GM21825 (cell line): Measurements from ENCODE around the gene ANKS3.

Experiments used
- ATAC-seq: cut with Tn5 transposase; IDR thresholded peaks from one replicate; pipeline ENCODE4 v1.9.1; 2021; ENCODE audit warnings: mild to moderate bottlenecking, moderate library complexity; ENCODE audit not compliant: unreplicated experiment

Gene ANKS3

DNA sequence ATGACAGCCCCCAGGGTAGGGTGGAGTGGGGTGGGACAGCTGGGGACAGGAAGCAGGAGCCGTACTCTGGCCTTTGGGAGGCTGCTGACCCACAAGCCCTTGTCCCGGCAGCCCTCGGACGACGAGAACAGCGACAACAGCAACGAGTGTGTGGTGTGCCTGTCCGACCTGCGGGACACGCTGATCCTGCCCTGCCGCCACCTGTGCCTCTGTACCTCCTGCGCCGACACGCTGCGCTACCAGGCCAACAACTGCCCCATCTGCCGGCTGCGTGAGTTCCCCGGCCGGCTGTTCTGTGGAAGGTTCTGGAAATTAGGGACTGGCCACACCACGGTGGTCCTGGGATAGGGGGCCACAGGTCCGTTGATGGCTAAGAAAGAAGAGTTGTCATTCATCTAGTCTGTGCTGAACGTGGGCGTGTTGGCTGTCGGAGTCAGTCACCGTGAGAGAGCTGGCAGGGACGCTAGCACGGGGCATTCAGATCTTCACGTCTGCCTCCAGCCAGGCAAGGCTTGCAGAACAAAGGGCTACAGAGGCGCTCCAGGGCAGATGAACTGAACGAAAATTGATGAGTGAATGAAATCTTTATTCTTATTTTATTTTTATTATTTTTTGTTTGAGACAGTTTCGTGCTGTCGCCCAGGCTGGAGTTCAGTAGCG lies 60.6 kb downstream of the ANKS3 start:
- no peak for ATAC-seq

- ATAC-seq, result no peak
Measured at GRCh38 chr16:4668313-4668960, 65.6 kb downstream of the ANKS3 start.

GRCh38 chr16:4667203-4667963 lies 66.7 kb downstream of the ANKS3 start:
- no peak for ATAC-seq

DNA sequence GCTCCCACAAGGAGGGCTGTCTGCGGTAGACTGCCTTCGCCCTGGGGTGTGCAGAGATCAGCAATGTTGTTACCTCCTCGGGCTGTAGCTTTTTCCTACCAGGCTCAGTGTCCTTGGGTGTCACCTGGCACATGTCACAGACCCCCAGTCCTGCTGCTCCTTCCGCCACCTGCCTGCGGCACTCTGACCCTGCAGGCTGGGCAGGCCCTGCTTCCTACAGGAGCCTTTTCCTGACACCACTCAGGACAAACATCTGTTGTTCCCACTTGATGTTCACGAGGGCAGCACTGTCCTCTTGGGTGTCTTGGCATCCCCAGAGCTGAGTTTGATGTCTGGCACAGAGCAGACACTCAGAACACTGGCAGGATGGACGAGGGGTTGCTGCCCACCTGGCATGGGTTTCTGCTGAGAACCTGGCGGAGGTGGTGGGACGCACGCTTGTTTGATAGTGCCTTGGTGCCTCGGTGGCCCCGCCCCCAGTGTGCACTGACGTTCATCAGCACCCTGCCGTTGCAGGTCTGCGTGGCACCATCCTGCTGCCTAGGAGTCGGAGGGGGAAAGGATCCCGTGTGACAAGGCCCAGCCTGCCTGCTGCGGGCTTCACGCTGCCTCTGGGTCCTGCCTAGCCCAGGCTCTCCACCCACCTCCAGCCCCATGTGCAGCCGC lies 67.4 kb downstream of the ANKS3 start:
- ATAC-seq, result no peak

DNA sequence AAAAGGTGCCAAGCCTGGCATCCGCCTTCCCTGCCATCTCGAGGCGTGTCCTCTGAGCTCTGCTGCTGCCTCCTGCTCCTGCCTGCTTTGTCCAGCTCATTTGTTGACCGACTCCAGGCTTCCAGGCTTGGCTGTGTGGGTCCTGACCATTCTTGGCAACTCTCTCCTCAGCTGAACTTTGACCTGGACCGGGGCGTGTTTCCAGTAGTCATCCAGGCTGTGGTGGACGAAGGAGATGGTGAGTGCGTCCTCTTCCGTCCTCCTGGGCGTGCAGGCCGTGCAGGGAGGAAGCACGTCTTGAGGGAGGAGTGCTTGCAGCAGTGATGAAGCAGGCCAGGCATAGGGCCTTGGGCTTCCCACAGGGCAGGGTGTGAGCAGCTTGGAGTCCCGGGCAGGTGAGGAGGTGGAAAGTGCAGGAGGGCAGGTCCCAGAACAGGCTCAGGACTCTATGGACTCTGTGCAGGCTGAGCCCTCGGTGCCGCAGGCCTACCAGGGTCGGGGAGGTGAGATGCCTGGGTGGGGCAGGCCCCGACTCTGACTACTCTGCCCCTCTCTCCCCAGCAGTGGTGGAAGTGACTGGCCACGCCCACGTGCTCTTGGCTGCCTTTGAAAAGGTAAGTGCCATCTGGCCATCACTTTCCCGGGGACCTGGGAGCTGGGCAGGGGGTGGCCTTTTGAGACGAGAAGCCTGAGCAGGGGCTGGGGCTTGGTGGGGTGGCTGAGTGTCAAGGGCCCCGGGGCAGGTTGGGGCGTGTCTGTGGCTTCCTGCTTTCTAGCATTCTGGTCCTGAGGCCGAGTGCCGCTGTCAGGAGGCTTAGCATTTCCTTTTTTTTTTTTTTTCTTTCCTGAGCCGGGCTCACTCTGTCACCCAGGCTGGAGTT lies 69.3 kb downstream of the ANKS3 start:
- ATAC-seq, result no peak

GRCh38 chr16:4663777-4664465 lies 70.2 kb downstream of the ANKS3 start:
- ATAC-seq, result no peak

GRCh38 chr16:4663465-4663776 lies 70.7 kb downstream of the ANKS3 start:
- no peak for ATAC-seq

GRCh38 chr16:4661661-4662060 lies 72.4 kb downstream of the ANKS3 start:
- no peak for ATAC-seq

GRCh38 chr16:4660454-4661007 lies 73.5 kb downstream of the ANKS3 start:
- no peak for ATAC-seq

DNA sequence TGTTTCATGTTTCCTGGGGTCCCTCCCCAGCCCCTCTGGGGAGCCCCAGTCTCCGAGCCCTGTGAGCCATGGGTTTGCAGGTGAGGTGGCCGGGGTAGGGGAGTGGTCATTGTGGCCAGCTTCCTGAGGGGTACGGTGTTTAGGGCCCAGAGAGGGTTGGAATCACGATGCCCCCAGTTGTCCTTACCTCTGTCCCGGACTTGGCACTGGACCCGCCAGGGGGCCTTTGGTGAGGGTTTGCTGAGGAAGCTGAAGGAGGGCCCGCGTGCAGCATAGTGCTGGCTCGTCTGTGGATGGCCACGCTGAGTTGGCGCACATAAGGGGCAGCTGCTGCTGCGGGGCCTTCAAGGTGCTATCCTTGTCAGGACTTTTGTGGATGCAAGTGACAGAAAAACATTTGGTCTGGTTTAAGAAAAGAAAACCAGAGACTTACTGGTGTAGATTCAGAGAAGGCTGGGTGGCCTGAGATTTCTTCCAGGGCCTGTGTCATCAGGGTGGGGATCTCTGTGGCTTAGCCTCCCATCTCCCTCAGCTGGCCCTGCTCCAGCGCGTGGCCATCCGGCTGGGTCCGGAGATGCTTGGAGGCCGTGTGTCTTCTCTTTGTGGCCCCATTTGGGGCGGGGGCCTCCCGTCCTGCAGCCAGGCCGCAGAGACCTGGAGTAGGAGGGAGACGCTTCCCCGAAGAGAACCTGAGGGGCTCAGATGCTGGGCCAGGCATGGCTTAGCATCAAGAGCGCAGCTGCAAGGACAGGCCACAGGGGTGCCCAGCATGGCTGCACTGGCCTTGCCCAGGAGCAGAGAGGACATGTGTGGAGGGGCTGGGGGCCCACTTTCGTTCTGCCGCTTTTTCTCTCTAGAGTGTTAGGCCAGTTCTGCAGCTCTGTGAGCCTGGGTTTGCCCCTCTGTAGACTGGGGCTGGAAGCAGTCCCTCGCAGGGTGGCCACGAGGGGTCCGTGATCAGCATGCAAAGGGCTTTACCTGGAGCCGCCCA lies 74.4 kb downstream of the ANKS3 start:
- no peak for ATAC-seq

DNA sequence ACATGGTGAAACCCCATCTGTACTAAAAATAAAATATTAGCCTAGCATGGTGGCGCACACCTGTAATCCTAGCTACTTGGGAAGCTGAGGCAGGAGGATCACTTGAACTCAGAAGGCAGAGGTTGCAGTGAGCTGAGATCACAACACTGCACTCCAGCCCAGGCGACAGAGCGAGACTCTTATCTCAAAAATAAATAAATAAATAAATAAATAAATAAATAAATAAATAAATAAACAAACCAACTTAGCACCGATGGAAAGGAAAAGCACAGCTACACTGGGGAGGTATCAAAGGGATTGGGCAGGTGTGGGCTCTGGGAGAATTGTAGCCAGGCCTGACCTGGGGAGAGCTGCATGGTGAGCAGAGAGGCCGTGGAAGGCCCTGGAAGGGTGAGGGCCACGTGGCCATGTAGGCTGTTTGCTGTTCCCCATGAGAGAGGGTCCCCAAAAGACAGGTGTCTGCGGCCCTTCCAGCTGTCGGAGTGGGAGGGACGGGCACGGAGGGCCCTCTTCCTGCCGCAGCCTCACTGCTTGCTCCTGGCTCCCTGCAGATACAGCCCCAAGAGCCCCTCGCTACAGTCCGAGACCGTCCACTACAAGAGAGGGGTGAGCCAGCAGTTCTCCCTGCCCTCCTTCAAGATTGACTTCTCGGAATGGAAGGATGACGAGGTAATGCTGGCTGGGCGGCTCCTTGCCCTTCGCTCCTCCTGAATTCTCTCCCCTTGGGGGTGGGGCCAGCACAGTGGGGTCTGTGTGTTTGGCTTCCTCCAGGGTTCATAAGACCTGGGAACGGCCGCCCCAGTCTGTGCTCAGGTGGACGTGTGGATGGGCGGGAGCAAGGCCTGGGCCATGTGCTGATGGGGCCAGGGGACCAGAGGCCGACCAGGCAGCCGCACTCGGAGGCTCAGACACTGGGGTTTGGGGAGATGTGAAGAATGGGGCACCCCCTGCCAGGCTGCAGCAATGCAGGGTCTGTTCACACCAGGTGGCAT lies 77.1 kb downstream of the ANKS3 start:
- ATAC-seq, result no peak

DNA sequence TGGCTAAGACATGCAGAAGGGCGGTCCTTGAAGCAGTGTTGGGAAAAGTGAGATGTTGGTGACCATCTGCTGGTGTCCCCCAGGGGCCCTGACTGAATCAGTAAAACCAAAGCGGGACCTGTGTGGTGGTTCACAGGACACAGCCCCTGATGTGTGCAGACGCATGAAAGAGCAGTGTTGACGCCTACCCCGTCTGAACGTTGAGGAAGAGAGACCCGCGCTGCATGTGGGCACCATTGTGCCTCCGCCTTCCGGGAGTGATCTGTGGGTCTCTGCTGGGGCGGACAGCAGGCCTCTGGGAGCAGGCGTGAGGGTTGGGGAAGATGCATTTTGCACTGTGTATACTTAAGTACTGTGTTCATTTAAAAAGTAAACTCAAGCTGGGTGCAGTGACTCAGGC lies 77.8 kb downstream of the ANKS3 start:
- no peak for ATAC-seq

DNA sequence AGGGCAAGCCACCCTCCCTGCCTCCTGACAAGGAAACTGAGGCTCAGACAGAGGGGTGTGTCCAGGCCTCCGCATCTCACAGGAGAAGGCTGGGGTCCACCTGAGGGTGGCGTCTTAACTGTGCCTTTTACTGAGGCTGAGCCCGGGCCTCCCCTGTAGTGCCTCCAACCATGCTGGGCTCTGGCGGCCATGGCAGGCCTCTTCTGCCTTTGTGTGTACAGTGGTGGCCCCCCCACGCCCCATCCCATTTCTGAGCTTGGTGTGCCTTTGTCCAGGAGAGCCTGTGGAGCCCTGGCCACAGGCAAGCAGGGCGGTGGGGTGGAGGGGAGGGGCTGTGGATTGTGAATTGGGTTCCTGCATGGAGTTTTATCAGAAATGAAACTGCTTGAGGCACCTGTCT lies 78.3 kb downstream of the ANKS3 start:
- no peak for ATAC-seq

GRCh38 chr16:4654964-4655590 lies 79.0 kb downstream of the ANKS3 start:
- ATAC-seq, result no peak

DNA sequence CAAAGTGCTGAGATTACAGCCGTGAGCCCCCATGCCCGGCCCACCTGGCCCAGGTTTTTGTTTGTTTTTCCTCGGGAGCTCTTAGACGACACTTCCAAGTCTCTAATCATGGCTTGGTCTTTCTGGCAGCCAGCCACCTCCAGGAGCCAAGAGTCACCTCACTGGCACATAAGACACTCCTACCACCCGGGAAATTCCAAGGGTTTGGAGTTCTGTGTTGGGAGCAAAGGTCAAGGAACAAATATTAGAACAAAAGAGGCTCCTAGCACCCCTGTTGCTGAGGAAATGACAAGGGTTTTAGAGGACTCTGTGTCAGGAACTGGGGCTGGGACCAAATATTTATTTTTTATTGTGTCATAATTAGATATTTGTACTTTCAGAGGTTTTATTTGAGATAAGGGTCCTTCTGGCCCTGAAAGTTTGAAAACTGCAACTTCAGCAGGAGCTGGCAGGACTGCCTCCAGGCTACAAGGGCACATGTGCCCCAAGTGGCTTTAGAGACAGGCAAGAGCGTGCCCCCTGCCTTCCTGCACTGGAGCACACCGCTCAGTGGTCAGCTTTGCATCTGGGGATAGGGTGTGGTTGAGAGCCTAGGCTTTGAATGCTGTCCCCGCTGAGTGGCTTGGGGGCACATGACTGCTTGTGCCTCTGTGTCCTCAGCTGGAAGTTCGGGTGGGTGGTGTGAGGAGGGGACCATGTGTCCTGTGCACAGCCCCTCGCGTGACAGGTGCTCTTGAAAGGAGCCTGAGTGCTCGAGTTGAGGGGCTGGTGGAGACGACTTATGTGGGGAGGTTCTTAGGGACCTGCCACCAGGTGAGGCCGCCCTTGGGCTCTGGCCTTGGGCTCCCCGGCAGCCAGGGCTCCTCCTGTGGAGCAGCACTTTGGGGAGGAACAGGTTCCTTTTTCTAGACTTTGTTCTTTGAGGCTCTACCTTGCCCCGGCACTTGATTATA lies 79.8 kb downstream of the ANKS3 start:
- ATAC-seq, result no peak

DNA sequence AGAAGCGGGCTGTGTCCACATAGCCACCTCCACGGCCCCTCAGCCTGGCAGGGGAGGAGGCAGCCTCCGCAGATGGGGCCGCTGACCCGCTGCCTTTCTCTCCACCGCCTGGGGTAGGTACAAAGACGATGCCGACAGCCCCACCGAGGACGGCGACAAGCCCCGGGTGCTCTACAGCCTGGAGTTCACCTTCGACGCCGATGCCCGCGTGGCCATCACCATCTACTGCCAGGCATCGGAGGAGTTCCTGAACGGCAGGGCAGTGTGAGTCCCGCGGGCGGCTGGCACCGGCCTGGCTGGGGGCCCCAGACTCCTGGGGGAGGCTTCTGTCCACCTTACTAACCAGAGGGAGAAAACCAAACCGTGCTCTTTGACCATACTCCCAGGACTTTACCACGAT lies 81.5 kb downstream of the ANKS3 start:
- ATAC-seq, result no peak
